NOMO-1 treated with DMSO at 0.1 percent for 48 hours (cell line): ENCODE results near the gene MEIKIN.
"Not testable (repeated sequence)": the region's sequence is repeated elsewhere in the genome, so short reads cannot be mapped to it uniquely, and the experiment has no call there.

ENCODE experiments used
- DNase-seq: peaks from one replicate; lab custom pipeline; 2025; ENCODE audit not compliant: unreplicated experiment; lab: John Stamatoyannopoulos, UW

Gene MEIKIN

DNA sequence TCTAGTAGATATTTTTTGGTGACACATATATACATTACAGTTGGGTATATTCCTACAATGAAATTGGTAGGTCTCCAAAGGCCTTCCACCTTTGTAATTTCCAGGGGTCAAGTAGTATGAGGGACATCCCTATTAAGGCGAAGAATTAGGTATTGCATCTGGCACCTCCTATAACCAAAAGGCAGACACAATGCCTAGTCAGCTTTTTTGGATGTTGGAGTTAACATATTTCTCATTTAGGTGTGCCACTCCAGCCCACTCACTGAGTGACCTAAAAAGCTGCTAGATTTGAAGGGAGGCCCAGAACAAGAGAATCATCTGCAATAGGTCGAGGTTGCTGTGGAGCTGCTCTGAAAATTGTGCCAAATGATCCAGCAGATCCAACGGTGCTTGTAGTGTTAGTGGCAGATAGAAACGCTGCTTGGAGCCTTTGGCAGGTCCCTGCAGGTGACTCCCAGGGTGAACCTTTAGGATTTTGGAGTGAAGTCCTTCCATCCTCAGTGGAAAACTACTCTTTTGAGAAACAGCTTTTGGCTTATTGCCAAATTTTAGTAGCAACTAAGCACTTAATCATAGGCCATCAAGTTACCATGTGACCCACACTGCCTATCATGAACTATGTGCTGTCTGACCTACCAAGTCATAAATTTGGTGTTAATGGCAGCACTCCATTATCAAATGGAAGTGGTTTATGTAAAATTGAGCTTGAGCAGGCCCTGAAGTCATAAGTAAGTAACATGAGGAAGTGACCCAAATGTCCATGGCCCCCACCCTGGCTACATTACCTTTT lies 132.9 kb downstream of the MEIKIN start:
- peak; percentile 22 for DNase-seq

DNA sequence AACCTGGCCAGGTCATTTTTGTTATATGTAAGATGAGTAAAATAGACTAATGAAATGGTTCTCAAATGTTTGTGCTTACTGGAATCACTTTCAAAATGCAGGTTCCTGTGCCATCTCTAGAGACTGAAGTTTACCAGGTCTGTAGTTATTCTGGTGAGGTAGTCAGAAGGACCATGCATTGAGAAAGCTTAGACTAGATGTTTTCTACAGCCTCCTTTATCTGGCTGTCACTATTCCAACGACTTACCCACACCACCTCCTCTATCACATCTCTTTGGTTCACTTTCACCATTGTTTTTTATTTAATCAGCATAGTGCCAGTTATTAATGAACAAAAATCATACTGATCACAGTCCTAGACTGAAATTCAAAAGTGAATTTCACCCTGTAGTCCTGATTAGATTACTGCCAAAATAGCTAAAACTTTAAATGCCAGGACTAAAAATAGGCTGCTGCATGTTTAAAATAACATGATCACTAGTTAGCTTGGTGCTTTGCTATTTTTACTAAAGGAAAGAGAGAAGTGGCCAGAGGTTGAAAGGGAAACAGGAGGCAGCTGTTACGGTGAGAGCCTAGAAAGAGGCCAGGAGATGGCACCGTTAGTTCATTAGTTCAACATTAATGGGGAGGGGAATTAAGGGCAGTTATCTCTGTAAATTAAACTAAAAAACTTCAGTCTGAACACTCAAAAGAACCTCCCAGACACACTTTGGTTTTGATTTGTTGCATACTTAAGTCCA lies 134.8 kb downstream of the MEIKIN start:
- DNase-seq, result peak; percentile 18

DNA sequence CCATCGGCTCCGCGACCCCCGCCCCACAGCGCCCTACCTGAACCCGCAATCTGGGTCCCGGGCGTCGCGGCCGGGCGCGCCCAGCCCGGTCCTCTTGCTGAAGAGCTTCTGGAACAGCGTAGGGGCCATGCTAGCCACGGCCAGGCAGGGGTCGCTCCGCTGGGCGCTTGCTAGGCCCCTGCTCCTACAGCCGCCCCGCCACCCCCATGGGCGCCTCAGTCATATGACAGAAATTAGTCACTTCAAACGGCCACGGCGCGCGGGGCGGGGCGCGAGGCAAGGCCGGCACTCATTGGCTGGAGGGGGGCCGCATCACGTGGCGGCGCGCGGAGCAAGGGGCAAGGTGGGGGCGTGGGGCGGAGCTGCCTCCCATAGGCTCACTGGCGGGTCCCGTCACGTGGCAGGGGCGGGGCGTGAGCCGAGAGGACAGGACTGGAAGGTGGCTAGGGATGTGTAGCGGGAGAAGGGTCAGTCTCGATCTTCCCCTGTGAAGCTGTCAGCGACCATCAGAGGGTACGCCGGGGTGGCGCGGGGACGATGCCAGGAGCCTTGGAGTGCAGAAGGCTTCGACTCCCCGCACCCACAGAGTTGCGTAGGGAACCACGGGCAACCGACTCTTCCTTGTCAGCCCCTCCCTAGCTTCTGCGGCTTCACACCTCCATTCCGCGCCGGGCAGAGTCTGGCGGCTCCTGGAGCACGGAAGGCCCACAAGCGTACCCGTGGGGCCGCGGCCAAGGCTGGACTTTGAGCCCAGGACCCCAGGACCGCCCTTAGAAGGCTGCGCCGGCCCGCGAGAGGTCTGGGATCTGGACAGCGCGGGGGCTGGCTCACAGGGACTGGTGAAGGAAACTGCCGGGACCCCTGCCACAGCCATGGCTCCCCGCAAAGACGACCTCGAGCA lies 148.4 kb downstream of the MEIKIN start, which contains the start of gene FNIP1:
TSS of gene FNIP1 (minus strand) at position 225 of the 901 bp plus-strand sequence. CDS start at position 129, 96 bp downstream.
- DNase-seq, result peak; percentile 95

DNA sequence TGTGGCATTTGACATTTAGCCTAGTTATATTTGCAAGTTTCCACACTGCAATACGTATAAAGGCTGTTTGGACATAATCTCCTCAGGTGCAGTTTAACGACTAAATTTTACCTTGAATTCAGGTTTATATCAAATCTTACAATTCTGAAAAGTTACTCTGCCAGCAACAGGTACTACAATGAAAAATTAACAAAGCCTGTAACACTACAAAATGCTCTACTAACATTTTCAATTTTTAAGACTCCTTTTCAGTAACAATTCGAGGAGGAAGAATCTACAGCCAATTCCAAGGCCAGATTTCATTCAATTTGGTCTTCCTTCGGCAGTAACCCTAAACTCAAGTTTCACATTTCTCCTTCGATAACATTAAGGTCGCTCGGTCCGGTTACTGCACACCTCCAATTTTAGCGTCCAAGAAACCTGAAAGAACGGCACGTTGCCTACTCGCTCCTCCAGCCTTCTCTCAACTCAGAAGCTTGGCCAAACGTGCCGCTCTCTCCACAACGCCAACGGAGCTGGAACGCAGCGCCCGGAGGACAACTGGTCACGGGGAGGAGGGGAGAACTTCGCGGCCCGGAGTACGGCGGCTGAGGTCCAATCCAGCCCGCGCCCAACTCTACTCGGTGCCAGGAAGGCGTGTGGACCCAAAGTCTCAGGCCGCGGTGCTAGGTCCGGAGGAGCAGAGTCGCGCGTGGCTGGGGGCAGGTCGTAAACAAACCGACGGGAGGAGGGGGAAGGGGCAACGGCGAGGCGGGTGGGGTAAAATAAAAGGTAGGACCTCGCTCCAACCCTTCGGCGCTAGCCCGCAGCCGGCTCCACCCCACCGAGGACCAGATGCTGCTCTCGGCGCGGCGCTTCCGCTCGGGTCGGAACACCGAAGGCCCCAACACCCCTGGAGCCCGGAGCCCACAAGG lies 149.3 kb downstream of the MEIKIN start:
- peak; percentile 36 for DNase-seq

DNA sequence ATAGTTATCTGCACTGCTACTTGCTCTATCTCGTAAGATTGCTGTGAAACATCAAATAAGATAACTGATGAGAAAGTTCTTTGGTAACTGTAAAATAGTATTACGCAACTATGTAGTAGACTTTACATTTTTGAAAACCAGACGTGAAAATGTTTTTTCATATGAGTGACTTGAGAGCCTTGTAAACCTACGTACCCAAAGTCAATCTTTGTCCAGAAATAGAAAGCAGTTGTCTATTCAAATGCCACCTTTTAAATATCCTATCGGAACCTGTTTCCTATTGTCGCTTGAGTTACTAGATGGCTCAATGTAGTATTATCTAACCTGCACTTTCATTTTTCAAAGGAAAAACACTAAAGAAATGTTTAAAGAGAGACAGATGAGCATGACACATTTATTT lies 150.2 kb downstream of the MEIKIN start:
- peak; percentile 33 for DNase-seq

DNA sequence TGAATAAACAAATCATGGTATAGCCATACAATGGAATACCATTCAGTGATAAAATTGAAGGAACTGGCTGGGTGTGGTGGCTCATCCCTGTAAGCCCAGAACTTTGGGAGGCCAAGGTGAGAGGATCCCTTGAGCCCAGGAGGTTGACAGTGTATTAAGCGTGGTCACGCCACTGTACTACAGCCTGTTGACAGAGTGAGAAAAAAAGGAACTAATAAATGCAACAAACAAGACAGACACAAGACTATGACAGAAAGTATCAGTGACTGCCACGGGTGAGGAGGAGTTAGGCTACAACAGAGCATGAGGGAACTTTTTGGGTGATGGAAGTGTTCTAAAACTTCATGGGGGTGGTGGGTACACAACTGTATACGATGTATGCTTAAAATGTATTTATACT lies 150.9 kb downstream of the MEIKIN start:
- peak; percentile 38 for DNase-seq

DNA sequence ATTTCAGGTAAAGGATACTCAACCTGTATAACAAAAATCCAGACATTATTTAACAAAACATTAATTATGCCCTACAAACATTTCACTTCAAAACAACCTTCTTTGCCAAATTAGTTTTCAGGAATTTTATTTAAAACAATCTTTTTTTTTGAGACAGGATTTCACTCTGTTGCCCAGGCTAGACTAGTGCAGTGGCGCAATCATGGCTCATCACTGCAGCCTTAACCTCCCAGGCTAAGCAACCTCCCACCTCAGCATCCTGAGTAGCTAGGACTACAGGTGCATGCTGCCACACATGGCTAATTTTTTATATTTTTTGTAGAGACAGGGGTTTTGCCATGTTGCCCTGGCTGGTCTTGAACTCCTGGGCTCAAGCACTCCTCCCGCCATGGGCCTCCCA lies 152.6 kb downstream of the MEIKIN start:
- no peak for DNase-seq

DNA sequence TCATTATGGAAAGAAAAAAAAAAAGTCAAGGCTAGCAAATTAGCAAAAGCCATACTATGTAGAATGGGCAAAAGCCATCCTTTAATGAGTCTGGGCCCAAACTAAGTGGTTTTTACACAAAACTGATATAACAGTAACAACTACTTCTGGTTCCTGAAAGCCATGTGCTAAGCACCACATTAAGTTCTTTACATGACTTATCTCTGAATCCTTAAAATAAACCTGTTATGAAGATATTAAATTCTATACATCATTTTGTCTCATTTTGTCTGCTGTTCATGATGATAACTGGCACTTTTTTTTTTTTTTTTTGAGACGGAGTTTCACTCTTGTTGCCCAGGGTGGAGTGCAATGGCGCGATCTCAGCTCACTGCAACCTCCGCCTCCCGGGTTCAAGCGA lies 153.6 kb downstream of the MEIKIN start:
- no peak for DNase-seq

DNA sequence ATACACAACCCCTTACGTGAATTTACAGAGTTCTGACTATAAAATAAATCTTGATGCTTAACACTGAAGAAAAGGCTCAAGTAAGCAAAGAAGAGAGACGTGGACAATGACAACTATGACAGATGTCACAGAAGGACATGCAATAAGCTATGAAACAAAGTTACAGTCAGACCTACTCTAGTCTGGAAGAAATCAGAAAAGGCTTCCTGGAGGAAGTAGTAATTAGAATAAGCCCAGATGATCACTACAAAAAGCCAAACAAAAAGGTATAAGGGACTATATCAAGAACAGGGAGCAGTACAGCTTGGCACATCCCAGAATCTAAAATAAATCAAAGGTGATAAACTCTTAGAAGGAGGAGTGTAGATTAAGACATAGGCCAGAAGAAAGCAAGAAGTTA lies 154.9 kb downstream of the MEIKIN start:
- no peak for DNase-seq

DNA sequence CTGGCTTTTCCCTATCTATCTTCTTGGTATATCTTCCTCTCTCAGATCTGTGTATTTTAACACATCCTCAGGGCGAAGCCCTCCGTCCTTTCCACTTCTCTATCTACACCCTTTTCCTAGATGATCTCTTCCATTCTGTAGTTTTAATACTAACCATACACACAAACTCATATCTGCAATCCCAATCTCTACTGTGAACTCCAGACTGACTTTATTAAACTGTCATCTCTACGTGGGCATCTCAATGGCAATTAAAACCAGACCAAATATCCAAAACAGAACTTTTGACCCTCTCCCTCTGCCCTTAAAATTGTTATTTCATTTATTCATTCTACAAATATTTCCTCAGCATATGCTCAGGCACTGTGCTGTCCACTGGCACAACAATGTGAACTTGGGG lies 155.7 kb downstream of the MEIKIN start:
- DNase-seq, result no peak

DNA sequence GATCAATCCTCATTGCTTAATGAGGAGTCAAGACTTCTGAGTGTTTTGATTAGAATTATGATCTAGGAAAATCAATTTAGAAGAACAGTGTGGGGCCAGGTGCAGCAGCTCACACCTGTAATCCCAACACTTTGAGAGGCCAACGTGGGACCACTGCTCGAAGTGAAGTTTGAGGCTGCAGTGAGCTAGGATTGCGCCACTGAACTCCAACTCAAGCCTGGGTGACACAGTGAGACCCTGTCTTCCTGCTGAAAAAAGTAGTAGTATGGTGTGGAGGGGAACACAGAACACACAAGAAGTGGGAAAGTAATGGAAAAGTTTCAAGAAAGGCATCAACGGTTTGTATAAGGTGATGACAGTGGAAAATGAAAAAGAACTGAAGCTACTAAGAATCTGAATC lies 157.7 kb downstream of the MEIKIN start:
- no peak for DNase-seq

DNA sequence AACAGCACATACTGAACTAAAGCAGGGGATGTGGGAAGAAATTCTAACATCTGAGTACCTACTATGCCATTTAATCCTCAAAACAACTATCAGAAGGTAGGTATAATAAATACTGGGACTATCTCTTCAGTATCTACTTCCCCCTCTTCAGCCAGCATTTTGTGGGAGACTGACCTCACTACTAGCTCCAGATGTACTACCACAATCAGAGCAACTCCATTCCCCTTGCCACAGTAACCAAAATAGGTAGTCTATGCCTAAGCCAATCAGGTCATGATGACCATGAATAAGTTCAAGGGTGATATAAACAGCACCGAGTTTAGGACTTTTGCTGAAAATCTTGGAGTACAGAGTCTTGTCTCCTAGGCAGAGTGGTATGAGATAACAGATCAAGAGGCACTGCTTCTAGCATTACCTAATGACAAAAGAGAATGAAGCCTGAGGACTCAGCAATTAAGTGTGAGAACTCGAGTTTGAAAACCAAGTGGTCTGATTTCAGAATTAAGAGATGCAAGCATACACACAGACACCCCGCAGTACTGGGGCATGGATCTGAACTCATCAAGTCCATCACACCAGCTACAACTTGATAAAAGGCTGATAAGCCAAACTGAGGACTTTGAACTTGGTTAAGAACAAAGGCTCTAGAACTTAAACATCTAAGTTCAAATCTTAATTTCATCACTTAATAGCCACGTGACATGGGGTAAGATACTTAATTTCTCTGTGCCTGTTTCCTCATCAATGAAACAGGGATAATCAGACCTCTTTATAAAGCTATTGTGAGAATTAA lies 158.4 kb downstream of the MEIKIN start:
- no peak for DNase-seq

DNA sequence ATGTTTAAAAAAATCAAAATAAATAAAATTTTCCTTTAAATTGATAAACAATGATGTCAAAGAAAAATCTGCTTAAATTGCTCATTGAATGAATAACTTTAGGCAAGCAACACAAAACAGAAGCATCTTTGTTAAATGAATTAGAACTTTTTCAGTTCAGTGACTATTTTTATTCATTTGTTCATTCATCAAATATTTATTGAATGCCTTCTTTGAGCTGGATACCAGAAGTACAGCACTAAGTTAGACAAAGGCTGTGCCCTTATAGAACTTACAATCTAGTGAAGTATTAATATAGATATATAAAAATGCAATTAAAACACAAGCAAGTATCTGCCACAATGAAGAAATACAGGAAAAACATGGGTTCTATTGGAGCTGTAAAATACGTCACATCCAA lies 159.4 kb downstream of the MEIKIN start:
- no peak for DNase-seq

DNA sequence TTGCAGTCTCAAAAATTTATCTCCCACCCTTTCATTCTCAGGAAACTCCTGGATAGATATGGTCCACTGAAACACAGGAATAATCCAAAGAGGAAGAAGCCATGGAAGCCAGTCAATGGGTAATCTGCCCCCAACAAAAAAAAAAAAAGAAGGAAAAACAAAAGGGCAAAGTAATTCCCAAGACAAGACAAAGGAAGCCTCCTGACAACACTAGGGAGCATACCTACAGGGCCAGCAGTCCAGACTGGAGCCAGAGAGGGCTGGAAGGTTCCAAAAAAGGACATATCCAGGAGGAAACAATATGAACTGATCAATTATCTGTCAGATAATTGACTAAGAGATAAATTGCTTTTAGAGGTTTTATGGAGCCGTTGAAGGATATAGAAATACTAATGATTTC lies 161.6 kb downstream of the MEIKIN start:
- DNase-seq, result no peak

DNA sequence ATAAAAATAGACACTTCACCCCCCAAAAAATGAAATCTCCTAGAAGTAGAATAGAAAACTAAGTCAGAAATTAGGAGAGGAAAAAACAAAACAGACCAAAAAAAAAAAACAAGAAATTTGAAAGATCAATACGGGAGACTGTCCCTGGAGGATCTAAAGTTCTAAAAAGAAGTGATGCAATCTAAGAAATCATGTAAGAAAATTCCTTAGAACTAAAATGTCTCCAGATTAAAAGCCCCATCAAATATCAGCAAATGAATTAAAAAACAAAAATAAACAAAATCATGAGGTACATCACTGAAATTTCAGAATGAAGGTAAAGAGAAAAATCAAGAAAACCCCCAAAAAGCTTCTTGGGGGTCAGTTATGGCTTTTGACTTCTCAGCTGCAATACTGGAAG lies 162.1 kb downstream of the MEIKIN start:
- no peak for DNase-seq

DNA sequence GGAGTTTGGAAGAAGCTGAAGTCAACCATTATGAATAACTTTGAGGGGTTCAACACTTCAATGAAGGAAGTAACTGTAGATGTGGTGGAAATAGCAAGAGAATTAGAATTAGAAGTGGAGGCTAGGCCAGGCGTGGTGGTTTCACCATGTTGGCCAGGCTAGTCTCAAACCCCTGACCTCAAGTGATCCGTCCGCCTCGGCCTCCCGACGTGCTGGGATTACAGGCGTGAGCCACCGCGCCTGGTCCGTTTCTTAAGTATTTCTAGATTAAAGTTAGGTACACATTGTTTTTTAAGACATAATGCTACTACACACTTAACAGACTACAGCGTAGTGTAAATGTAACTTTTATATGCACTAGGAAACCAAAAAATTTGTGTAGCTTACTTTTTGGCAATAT lies 162.7 kb downstream of the MEIKIN start:
- DNase-seq, result no peak

DNA sequence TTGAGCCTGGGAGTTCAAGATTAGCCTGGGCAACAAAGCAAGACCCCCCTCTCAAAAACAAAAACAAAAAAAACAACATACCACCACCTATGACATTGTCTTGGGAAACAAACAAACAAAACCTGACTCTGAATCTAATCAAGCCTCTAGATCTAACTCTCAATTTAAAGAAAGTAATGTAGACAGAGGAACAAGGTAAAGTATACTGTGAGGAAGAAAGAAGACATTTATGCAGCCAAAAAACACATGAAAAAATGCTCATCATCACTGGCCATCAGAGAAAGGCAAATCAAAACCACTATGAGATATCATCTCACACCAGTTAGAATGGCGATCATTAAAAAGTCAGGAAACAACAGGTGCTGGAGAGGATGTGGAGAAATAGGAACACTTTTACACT lies 167.3 kb downstream of the MEIKIN start:
- DNase-seq, result not testable (repeated sequence)

DNA sequence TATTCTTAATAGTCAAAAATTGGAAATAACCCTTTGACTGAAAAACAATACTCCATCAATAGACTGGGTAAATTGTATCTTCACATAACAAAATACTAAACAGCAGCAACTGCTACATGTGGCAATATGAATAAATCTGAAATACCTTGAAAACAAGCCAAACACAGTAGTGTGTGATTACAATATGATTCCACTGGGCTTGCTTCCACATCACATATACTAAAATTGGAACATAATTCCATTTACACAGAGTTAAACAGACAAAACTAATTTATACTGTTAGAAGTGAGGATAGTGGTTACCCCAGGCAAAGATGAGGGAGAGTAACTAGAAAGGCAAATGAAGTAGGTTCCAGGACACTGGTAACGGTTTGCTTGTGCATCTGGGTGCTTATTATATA lies 169.0 kb downstream of the MEIKIN start:
- DNase-seq, result no peak

DNA sequence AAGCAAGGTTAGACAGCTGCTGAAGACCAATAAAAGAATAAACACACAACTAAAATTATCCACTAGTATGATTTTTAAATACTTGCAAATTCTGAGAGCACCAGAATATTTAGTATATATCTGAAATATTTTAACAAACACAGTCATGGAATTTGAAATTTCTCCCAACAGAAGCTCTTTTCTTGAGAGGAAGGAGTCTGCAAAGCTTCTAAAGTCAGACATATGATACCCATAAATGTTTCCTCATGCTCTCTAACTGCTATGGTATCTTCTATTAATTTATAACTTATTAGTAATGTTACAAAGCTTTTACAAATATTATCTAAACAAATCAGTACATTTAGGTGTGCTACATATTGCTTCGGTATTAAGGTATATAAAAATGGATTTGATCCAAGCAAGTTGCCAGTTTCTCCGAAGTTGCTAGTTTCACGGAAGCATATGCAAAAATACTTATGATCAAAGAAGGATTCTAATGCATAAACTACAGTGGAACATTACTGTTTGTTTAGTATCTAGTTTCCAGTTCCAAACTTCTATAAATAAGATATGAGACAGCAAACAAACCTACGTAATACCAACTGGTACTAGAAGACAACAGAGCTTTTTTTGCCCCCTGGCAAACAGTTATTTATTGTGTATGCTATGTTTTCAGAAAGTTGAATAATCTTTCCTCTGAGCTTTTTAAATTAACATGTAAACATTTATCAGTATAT lies 170.7 kb downstream of the MEIKIN start:
- DNase-seq, result no peak
